NCI-H748 (cell line): Measurements from ENCODE around the gene PCSK6.
A peak's percentile ranks its signal among the peaks of the same experiment; 100 is the strongest.

ENCODE experiments used
- DNase-seq: peaks from one replicate; lab custom pipeline; 2025; ENCODE audit not compliant: unreplicated experiment; lab: John Stamatoyannopoulos, UW

Gene PCSK6

GRCh38 chr15:101332061-101332467, 157.4 kb downstream of the PCSK6 start:
- no peak for DNase-seq

GRCh38 chr15:101329867-101330380, 159.6 kb downstream of the PCSK6 start:
- DNase-seq = no peak

GRCh38 chr15:101329309-101329863, 160.1 kb downstream of the PCSK6 start:
- no peak for DNase-seq

GRCh38 chr15:101328001-101328400, 161.5 kb downstream of the PCSK6 start:
- no peak for DNase-seq

GRCh38 chr15:101327147-101327740, 162.3 kb downstream of the PCSK6 start:
- no peak for DNase-seq

GRCh38 chr15:101326462-101327146, 162.9 kb downstream of the PCSK6 start:
- DNase-seq = no peak

GRCh38 chr15:101326026-101326315, 163.5 kb downstream of the PCSK6 start:
- no peak for DNase-seq

- DNase-seq = no peak
Measured at GRCh38 chr15:101325263-101326025, 164.1 kb downstream of the PCSK6 start.

GRCh38 chr15:101324524-101325177, 164.9 kb downstream of the PCSK6 start:
- no peak for DNase-seq

- DNase-seq = no peak
Measured at GRCh38 chr15:101323793-101324523, 165.5 kb downstream of the PCSK6 start.

GRCh38 chr15:101322854-101323477, 166.5 kb downstream of the PCSK6 start:
- DNase-seq = no peak

- DNase-seq = no peak
Measured at GRCh38 chr15:101322016-101322695, 167.4 kb downstream of the PCSK6 start.

- DNase-seq = peak; percentile 40
Measured at GRCh38 chr15:101320501-101321052, 168.9 kb downstream of the PCSK6 start.

- no peak for DNase-seq
Measured at GRCh38 chr15:101318839-101319238, 170.7 kb downstream of the PCSK6 start.

GRCh38 chr15:101318147-101318819, 171.2 kb downstream of the PCSK6 start:
- DNase-seq = no peak

GRCh38 chr15:101317336-101317872, 172.1 kb downstream of the PCSK6 start:
- no peak for DNase-seq

- no peak for DNase-seq
Measured at GRCh38 chr15:101316529-101316928, 173.0 kb downstream of the PCSK6 start.

- DNase-seq = no peak
Measured at GRCh38 chr15:101315736-101316135, 173.8 kb downstream of the PCSK6 start.
